Measurements from ENCODE around the gene ENO4. TPM values are rescaled to one million over a fixed set of nuclear protein-coding genes. Genes with fewer than 3 reads are reported as not detected.

The ENO4 gene
- total RNA-seq, result not detected

- no peaks in the 10 kb centered on the region for H3K9me3 ChIP-seq (ENCODE audit: control insufficient read depth in 3 of 3, low read length in 3 of 3)
- no peak within 1 kb of the TSS for H3K27ac ChIP-seq (ENCODE audit: low read depth, low read length)
- peaks cover 9 to 37% (median 32%) of the 10 kb centered on the region in 3 donors for H3K27me3 ChIP-seq (ENCODE audit: control insufficient read depth in 3 of 3, insufficient read depth in 3 of 3, low read length in 3 of 3)
Measured at GRCh38 chr10:116849248-116850057, at the start of gene ENO4. Gene ENO4 (plus strand): TSS chr10:116849499. CDS start chr10:116849567, 68 bp downstream.

GRCh38 chr10:116800286-116800929 is 48.9 kb upstream of the ENO4 start:
- no peak overlapping the region for H3K9ac ChIP-seq (ENCODE audit: low read depth in 1 of 3, low read length in 3 of 3)
- no peak overlapping the region for H3K27ac ChIP-seq (ENCODE audit: low read depth, low read length)
- H3K36me3 ChIP-seq (ENCODE audit: control insufficient read depth in 3 of 3, insufficient read depth in 3 of 3, low read length in 3 of 3), result no peaks in the 10 kb centered on the region
- peaks cover 5 to 28% (median 14%) of the 10 kb centered on the region in 3 donors for H3K27me3 ChIP-seq (ENCODE audit: control insufficient read depth in 3 of 3, insufficient read depth in 3 of 3, low read length in 3 of 3)
- no peaks in the 10 kb centered on the region for H3K9me3 ChIP-seq (ENCODE audit: control insufficient read depth in 3 of 3, low read length in 3 of 3)
- H3K4me1 ChIP-seq (ENCODE audit: control insufficient read depth in 3 of 3, insufficient read depth in 3 of 3, low read length in 3 of 3), result no peaks in the 10 kb centered on the region
- H3K4me3 ChIP-seq (ENCODE audit: low read length in 3 of 3), result no peak overlapping the region

More at GRCh38 chr10:116849248-116850057, at the start of gene ENO4:
- Histone ChIP-seq H3K36me3 (ENCODE audit: control insufficient read depth in 3 of 3, insufficient read depth in 3 of 3, low read length in 3 of 3) (no peaks in the 10 kb centered on the region), H3K4me3 (ENCODE audit: low read length in 3 of 3) (peak within 1 kb of the TSS; percentile 67 to 77 (median 69)), H3K9ac (ENCODE audit: low read depth in 1 of 3, low read length in 3 of 3) (peak within 1 kb of the TSS; percentile 32 to 69 (median 40)), H3K4me1 (ENCODE audit: control insufficient read depth in 3 of 3, insufficient read depth in 3 of 3, low read length in 3 of 3) (peaks cover 0 to 9% (median 5%) of the 10 kb centered on the region in 3 donors)

GRCh38 chr10:116801658-116802057 is 47.6 kb upstream of the ENO4 start:
- no peaks in the 10 kb centered on the region for H3K9me3 ChIP-seq (ENCODE audit: control insufficient read depth in 3 of 3, low read length in 3 of 3)
- H3K27me3 ChIP-seq (ENCODE audit: control insufficient read depth in 3 of 3, insufficient read depth in 3 of 3, low read length in 3 of 3), result peaks cover 5 to 22% (median 10%) of the 10 kb centered on the region in 3 donors
- no peak overlapping the region for H3K4me3 ChIP-seq (ENCODE audit: low read length in 3 of 3)
- H3K4me1 ChIP-seq (ENCODE audit: control insufficient read depth in 3 of 3, insufficient read depth in 3 of 3, low read length in 3 of 3), result no peaks in the 10 kb centered on the region
- H3K9ac ChIP-seq (ENCODE audit: low read depth in 1 of 3, low read length in 3 of 3), result no peak overlapping the region
- H3K27ac ChIP-seq (ENCODE audit: low read depth, low read length), result no peak overlapping the region
- no peaks in the 10 kb centered on the region for H3K36me3 ChIP-seq (ENCODE audit: control insufficient read depth in 3 of 3, insufficient read depth in 3 of 3, low read length in 3 of 3)

GRCh38 chr10:116802474-116802873 is 46.8 kb upstream of the ENO4 start:
- no peaks in the 10 kb centered on the region for H3K4me1 ChIP-seq (ENCODE audit: control insufficient read depth in 3 of 3, insufficient read depth in 3 of 3, low read length in 3 of 3)
- no peak overlapping the region for H3K27ac ChIP-seq (ENCODE audit: low read depth, low read length)
- H3K36me3 ChIP-seq (ENCODE audit: control insufficient read depth in 3 of 3, insufficient read depth in 3 of 3, low read length in 3 of 3), result no peaks in the 10 kb centered on the region
- no peak overlapping the region for H3K4me3 ChIP-seq (ENCODE audit: low read length in 3 of 3)
- peaks cover 10 to 22% (median 12%) of the 10 kb centered on the region in 3 donors for H3K27me3 ChIP-seq (ENCODE audit: control insufficient read depth in 3 of 3, insufficient read depth in 3 of 3, low read length in 3 of 3)
- no peak overlapping the region for H3K9ac ChIP-seq (ENCODE audit: low read depth in 1 of 3, low read length in 3 of 3)
- H3K9me3 ChIP-seq (ENCODE audit: control insufficient read depth in 3 of 3, low read length in 3 of 3), result no peaks in the 10 kb centered on the region

- H3K4me1 ChIP-seq (ENCODE audit: control insufficient read depth in 3 of 3, insufficient read depth in 3 of 3, low read length in 3 of 3), result no peaks in the 10 kb centered on the region
- H3K27me3 ChIP-seq (ENCODE audit: control insufficient read depth in 3 of 3, insufficient read depth in 3 of 3, low read length in 3 of 3), result peaks cover 11 to 18% (median 12%) of the 10 kb centered on the region in 3 donors
- H3K36me3 ChIP-seq (ENCODE audit: control insufficient read depth in 3 of 3, insufficient read depth in 3 of 3, low read length in 3 of 3), result no peaks in the 10 kb centered on the region
- no peaks in the 10 kb centered on the region for H3K9me3 ChIP-seq (ENCODE audit: control insufficient read depth in 3 of 3, low read length in 3 of 3)
- H3K9ac ChIP-seq (ENCODE audit: low read depth in 1 of 3, low read length in 3 of 3), result no peak overlapping the region
- H3K4me3 ChIP-seq (ENCODE audit: low read length in 3 of 3), result no peak overlapping the region
- no peak overlapping the region for H3K27ac ChIP-seq (ENCODE audit: low read depth, low read length)
Measured at GRCh38 chr10:116802876-116803275, 46.4 kb upstream of the ENO4 start.

GRCh38 chr10:116803451-116804249 is 45.6 kb upstream of the ENO4 start:
- H3K36me3 ChIP-seq (ENCODE audit: control insufficient read depth in 3 of 3, insufficient read depth in 3 of 3, low read length in 3 of 3), result no peaks in the 10 kb centered on the region
- no peaks in the 10 kb centered on the region for H3K4me1 ChIP-seq (ENCODE audit: control insufficient read depth in 3 of 3, insufficient read depth in 3 of 3, low read length in 3 of 3)
- no peak overlapping the region for H3K9ac ChIP-seq (ENCODE audit: low read depth in 1 of 3, low read length in 3 of 3)
- no peak overlapping the region for H3K27ac ChIP-seq (ENCODE audit: low read depth, low read length)
- H3K4me3 ChIP-seq (ENCODE audit: low read length in 3 of 3), result no peak overlapping the region
- no peaks in the 10 kb centered on the region for H3K9me3 ChIP-seq (ENCODE audit: control insufficient read depth in 3 of 3, low read length in 3 of 3)
- peaks cover 12 to 20% (median 14%) of the 10 kb centered on the region in 3 donors for H3K27me3 ChIP-seq (ENCODE audit: control insufficient read depth in 3 of 3, insufficient read depth in 3 of 3, low read length in 3 of 3)

GRCh38 chr10:116808706-116809105 is 40.6 kb upstream of the ENO4 start:
- H3K27me3 ChIP-seq (ENCODE audit: control insufficient read depth in 3 of 3, insufficient read depth in 3 of 3, low read length in 3 of 3), result peaks cover 8 to 26% (median 26%) of the 10 kb centered on the region in 3 donors
- H3K9ac ChIP-seq (ENCODE audit: low read depth in 1 of 3, low read length in 3 of 3), result no peak overlapping the region
- no peaks in the 10 kb centered on the region for H3K36me3 ChIP-seq (ENCODE audit: control insufficient read depth in 3 of 3, insufficient read depth in 3 of 3, low read length in 3 of 3)

GRCh38 chr10:116809483-116810119 is 39.7 kb upstream of the ENO4 start:
- H3K36me3 ChIP-seq (ENCODE audit: control insufficient read depth in 3 of 3, insufficient read depth in 3 of 3, low read length in 3 of 3), result no peaks in the 10 kb centered on the region
- peaks cover 8 to 31% (median 28%) of the 10 kb centered on the region in 3 donors for H3K27me3 ChIP-seq (ENCODE audit: control insufficient read depth in 3 of 3, insufficient read depth in 3 of 3, low read length in 3 of 3)

More at GRCh38 chr10:116808706-116809105, 40.6 kb upstream of the ENO4 start:
- Histone ChIP-seq H3K4me1 (ENCODE audit: control insufficient read depth in 3 of 3, insufficient read depth in 3 of 3, low read length in 3 of 3) (no peaks in the 10 kb centered on the region), H3K27ac (ENCODE audit: low read depth, low read length) (no peak overlapping the region), H3K4me3 (ENCODE audit: low read length in 3 of 3) (no peak overlapping the region), H3K9me3 (ENCODE audit: control insufficient read depth in 3 of 3, low read length in 3 of 3) (no peaks in the 10 kb centered on the region)

GRCh38 chr10:116810120-116810500 is 39.2 kb upstream of the ENO4 start:
- H3K4me3 ChIP-seq (ENCODE audit: low read length in 3 of 3), result no peak overlapping the region
- H3K4me1 ChIP-seq (ENCODE audit: control insufficient read depth in 3 of 3, insufficient read depth in 3 of 3, low read length in 3 of 3), result no peaks in the 10 kb centered on the region
- H3K36me3 ChIP-seq (ENCODE audit: control insufficient read depth in 3 of 3, insufficient read depth in 3 of 3, low read length in 3 of 3), result no peaks in the 10 kb centered on the region
- H3K27ac ChIP-seq (ENCODE audit: low read depth, low read length), result no peak overlapping the region
- H3K9ac ChIP-seq (ENCODE audit: low read depth in 1 of 3, low read length in 3 of 3), result no peak overlapping the region
- H3K27me3 ChIP-seq (ENCODE audit: control insufficient read depth in 3 of 3, insufficient read depth in 3 of 3, low read length in 3 of 3), result peaks cover 8 to 32% (median 28%) of the 10 kb centered on the region in 3 donors
- H3K9me3 ChIP-seq (ENCODE audit: control insufficient read depth in 3 of 3, low read length in 3 of 3), result no peaks in the 10 kb centered on the region

More at GRCh38 chr10:116809483-116810119, 39.7 kb upstream of the ENO4 start:
- Histone ChIP-seq H3K9ac (ENCODE audit: low read depth in 1 of 3, low read length in 3 of 3) (no peak overlapping the region), H3K4me3 (ENCODE audit: low read length in 3 of 3) (no peak overlapping the region), H3K27ac (ENCODE audit: low read depth, low read length) (no peak overlapping the region), H3K9me3 (ENCODE audit: control insufficient read depth in 3 of 3, low read length in 3 of 3) (no peaks in the 10 kb centered on the region), H3K4me1 (ENCODE audit: control insufficient read depth in 3 of 3, insufficient read depth in 3 of 3, low read length in 3 of 3) (no peaks in the 10 kb centered on the region)
